Activated naive CD4-positive, alpha-beta T cell treated with anti-CD3 and anti-CD28 coated beads, Interleukin-2, amount 50 U/mL, for 72 hours (primary cell): Measurements from ENCODE around the gene TSPYL1. TPM values are rescaled to one million over a fixed set of nuclear protein-coding genes. Genes with fewer than 3 reads are reported as not detected.

ENCODE experiments used
- ATAC-seq, 2 donors: fragments of 150-1000 bp; cut with Tn5 transposase; 2 replicates each; pipeline ENCODE4 v1.10.0; 2021; ENCODE audit warnings: mild to moderate bottlenecking in 2 of 2, moderate library complexity in 2 of 2
- DNase-seq, 2 donors: peaks; one replicate each; pipeline ENCODE4 v3.0.0; 2021 to 2022; ENCODE audit warnings: low spot score in 2 of 2
- H3K27ac Mint-ChIP-seq, 2 donors: one replicate each; pipeline ENCODE4 v1.8.0; 2022; ENCODE audit warnings: mild to moderate bottlenecking in 2 of 2, mixed read lengths in 2 of 2
- H3K36me3 Mint-ChIP-seq, 2 donors: one replicate each; pipeline ENCODE4 v1.8.0; 2022; ENCODE audit warnings: mixed read lengths in 2 of 2
- H3K9me3 Mint-ChIP-seq, 2 donors: one replicate each; pipeline ENCODE4 v1.8.0; 2022; ENCODE audit warnings: mixed read lengths in 2 of 2
- total RNA-seq, 2 donors: library from RNA; stranded (reverse); gene quantifications; one replicate each; pipeline ENCODE4 v1.2.3, GENCODE V29; 2022

Gene TSPYL1
- total RNA-seq, 2 donors from 2014 or later: 35.9 to 59.2 TPM

DNA sequence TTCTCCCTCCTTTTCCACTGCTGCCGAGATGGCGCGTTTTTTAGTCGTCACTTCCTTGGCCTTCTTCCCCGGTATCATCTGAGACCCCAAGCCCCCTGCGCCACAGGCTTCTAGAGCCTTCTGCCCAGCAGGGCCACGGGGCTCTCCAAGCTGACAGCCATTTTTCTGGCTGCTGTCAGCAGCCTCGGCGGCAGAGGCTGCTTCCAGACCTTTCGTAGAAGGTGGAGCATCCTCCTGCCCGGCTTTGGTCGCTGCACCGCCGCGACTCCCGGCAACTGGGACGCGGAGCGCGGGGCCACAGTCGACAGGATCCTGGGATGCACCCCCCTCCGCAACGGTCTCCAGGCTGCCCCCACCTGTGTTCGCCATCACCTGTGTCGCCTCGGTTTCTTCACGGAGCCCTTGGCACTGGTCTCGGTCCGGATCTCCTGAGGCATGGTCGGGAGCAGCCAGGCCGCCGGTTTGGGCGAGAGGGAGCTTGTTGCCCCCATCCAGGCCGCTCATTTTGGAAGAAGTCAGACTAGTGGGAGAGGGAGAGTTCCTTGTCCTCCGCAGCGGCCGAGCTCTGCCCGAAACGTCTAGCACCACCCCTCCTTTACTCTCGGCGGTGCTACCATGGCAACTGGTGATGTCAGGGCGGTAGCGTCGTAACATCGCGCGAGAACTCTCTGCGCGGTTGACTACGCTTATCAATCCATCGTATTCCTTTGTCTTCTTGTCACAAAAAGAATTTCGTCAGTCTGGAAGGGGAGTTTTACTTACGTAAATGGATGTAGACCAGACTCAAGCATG is 26.0 kb downstream of the TSPYL1 start, which contains the start of gene TSPYL4:
Gene TSPYL4 (minus strand): TSS at position 571 of the 792 bp plus-strand sequence. CDS start 67 bp downstream, at position 504.
- Mint-ChIP-seq H3K36me3 (peaks cover 8 to 23% of the 10 kb centered on the region in 2 donors), H3K9me3 (peaks cover 0 to 3% of the 10 kb centered on the region in 2 donors), H3K27ac (no peak within 1 kb of the TSS)
- ATAC-seq (peak; percentile 99 to 100), DNase-seq (peak; percentile 79 to 89)

DNA sequence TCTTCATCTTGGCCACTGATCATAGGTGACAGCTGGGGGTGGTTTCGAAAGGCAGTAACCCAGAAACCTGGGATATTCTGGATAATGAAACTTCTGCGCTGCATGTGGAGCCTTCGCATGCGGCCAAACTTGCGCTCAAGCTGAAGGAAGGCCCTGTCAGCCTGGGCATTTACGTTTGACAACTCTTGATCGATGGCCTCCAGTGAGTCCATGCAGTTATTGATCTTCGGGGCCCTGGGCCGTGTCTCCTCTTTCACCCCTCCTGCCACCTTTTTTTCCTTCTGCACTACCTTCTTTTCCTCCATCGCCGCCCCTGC is 26.6 kb downstream of the TSPYL1 start:
- no peak overlapping the region for H3K27ac Mint-ChIP-seq
- no peak for DNase-seq
- no peak for ATAC-seq
- peaks cover 8 to 23% of the 10 kb centered on the region in 2 donors for H3K36me3 Mint-ChIP-seq
- H3K9me3 Mint-ChIP-seq: peaks cover 0 to 3% of the 10 kb centered on the region in 2 donors

DNA sequence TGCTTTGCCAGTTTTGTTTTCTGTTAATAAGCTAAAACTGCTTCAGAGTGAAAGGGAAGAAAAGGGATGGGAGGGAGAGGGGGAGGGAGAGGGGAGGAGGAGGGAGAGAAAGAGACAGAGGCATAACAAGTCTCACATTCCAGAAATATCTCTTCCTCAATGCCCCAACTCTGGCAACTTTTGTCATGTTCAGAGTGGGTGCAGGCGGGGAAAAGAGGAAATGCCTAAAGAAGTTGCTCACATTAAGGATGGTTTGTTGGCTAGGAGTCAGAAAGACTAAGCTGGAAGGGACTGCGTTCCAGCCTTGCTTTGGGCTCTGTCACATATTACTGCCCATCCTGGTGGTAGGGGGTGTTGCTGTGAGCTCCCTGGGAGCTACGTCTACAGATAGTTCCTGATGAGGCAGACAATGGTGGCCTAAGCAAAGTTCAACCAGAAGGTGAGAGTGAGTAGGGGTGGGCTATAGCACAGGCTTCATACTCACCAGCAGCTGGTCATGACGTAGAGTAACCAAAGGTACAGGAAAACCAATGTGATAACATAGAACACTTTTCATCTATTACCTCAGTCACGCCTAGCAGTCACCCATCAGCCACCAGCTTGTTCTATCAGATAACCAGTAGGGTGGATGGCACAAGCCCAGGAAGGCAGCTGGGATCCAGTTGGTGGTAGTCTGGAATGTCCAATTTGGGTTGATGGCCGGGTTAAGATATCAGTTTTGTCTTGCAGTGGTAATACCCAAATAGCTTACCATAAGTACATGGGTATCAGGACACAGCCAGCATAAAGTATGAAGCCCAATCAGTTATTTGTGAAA is 28.0 kb downstream of the TSPYL1 start:
- Mint-ChIP-seq H3K27ac (peak overlapping the region in 1 of 2 donors; percentile 46), H3K9me3 (peaks cover 0 to 3% of the 10 kb centered on the region in 2 donors), H3K36me3 (peaks cover 8 to 23% of the 10 kb centered on the region in 2 donors)
- DNase-seq (no peak), ATAC-seq (no peak)

DNA sequence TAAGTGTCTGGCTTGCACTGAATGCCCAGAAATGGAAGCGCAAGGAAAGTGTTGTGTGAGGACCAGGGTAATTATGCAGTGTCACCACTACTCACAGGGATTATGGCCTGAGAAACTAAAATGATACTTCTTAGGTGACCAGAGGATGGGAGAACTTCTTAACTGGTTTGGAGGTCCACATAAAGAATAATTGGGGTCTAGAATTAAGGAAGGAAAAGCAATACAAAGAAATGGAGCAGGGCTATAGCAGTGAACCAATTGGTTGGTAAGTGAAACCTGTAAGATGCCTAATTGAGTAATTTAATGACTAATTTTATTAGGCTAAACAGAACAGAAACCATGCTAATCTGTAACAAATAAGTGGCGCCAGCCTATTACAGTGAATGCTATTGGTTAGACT is 31.2 kb downstream of the TSPYL1 start:
- Mint-ChIP-seq H3K27ac (no peak overlapping the region), H3K36me3 (peaks cover 8 to 23% of the 10 kb centered on the region in 2 donors), H3K9me3 (peaks cover 0 to 3% of the 10 kb centered on the region in 2 donors)
- no peak for ATAC-seq
- no peak for DNase-seq

DNA sequence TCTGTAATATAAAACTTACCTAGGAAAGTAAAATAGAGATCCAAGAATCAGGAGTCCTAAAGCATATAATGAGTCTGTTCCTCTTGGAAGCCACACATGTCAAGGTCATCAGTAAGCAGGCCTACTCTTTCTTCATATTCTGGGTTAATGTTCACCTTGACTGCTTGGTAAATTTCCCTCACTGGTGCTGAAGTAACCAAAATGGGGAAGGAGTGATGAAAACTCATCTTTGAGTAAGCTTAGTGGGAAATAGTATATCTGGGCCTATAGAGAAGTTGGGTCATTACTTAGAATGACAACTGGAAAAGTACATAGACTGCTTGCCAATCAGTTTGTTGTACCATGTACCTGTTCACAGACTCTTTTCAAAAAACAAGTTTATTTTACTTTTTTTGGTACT is 32.4 kb downstream of the TSPYL1 start:
- Mint-ChIP-seq H3K36me3 (peaks cover 8 to 21% of the 10 kb centered on the region in 2 donors), H3K27ac (no peak overlapping the region), H3K9me3 (peaks cover 0 to 1% of the 10 kb centered on the region in 2 donors)
- no peak for ATAC-seq
- DNase-seq: no peak

DNA sequence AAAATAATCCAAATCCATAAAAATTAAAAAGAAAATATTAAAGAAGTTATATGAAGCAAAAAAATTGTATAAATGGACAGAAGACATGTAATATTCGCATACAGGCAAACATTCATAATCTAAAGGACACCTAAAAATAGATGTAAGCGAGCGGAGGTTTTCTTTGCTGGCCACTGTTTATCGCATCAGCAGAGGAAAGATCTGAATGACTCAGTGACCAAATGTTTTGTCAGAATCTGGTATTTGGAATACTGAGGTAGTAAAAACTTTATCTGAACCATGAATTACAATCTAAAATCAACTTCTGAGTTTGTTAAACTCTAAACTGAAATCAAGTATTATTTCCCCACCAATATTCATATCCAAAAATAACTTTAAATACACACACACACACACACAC is 33.6 kb downstream of the TSPYL1 start:
- Mint-ChIP-seq H3K27ac (no peak overlapping the region), H3K36me3 (peaks cover 8 to 12% of the 10 kb centered on the region in 2 donors), H3K9me3 (no peaks in the 10 kb centered on the region)
- no peak for DNase-seq
- no peak for ATAC-seq

DNA sequence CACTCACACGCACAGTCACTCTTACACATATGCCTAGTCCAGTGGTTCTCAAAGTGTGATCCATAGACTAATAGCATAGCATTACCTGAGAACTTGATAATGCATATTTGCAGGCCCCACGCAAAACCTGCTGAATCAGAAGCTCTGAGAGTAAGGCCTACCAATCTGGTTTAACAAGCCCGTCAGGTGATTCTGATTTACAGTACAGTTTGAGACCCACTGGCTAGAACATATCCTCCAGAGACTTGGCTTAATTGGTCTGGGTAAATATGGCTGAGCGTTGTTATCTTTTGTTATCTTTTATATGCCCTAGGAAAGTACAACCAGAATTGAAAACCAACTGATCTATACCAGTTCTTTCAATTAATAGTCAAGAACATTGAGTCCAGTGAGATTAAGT is 35.4 kb downstream of the TSPYL1 start:
- no peak for DNase-seq
- ATAC-seq: no peak
- Mint-ChIP-seq H3K27ac (no peak overlapping the region), H3K36me3 (no peaks in the 10 kb centered on the region), H3K9me3 (no peaks in the 10 kb centered on the region)

DNA sequence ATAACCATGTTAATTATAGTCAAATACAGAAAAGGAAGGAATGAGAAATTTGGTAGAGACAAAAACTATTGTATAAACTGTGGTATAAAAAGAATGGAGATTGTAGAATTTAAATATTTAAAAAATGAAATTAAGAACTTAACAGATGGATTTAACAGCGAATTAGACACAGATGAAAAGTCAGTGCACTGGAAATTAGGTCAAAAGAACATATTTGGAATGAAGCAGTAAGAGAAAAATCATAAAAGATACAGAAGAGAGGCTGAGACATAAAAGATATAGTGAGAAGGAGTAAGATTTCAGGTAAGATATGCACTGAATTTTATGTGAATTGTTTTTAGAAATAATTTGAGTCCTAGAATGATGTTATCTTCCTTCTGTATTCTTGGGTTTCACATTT is 39.9 kb downstream of the TSPYL1 start:
- no peaks in the 10 kb centered on the region for H3K36me3 Mint-ChIP-seq
- DNase-seq: no peak
- H3K9me3 Mint-ChIP-seq: no peaks in the 10 kb centered on the region
- no peak overlapping the region for H3K27ac Mint-ChIP-seq
- ATAC-seq: no peak

DNA sequence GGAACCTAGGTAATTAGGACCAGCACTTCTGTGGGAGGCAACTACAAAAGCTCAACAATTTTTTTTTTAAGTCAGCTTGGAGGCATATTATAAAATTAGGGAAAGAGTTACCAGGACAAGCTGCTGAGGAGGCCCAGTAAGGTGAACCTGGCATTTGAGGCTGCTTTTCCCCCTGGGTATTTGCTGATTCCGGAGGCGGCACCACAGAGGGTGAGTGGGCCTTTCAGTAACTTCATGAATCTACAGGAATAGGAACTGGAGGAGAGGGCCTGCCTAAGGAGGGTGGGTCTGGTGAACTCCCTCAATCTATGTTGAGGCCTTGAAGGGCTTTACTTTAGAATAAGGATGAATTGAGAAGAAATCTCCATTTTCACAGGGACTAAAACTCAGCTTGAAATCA is 40.5 kb downstream of the TSPYL1 start:
- H3K36me3 Mint-ChIP-seq: no peaks in the 10 kb centered on the region

DNA sequence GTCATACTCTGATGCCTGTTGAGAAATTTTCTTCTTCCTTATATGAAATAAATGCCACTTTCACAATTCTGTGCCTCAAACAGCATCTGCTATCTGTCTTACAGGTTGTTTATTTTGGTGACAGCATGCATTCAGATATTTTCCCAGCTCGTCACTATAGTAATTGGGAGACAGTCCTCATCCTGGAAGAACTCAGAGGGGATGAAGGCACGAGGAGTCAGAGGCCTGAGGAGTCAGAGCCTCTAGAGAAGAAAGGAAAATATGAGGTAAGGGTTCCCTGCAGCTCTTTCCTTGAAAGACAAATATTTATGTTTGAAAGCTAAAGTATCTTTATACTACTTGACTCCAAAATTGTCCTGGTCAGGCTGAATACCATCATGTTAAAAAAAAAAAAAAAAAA is 41.6 kb downstream of the TSPYL1 start:
- H3K9me3 Mint-ChIP-seq: no peaks in the 10 kb centered on the region
- H3K36me3 Mint-ChIP-seq: no peaks in the 10 kb centered on the region
- no peak overlapping the region for H3K27ac Mint-ChIP-seq
- ATAC-seq: no peak
- DNase-seq: no peak

More for the DNA sequence above, 40.5 kb downstream of the TSPYL1 start:
- ATAC-seq: no peak
- Mint-ChIP-seq H3K9me3 (no peaks in the 10 kb centered on the region), H3K27ac (peak overlapping the region; percentile 57 to 68)
- no peak for DNase-seq

DNA sequence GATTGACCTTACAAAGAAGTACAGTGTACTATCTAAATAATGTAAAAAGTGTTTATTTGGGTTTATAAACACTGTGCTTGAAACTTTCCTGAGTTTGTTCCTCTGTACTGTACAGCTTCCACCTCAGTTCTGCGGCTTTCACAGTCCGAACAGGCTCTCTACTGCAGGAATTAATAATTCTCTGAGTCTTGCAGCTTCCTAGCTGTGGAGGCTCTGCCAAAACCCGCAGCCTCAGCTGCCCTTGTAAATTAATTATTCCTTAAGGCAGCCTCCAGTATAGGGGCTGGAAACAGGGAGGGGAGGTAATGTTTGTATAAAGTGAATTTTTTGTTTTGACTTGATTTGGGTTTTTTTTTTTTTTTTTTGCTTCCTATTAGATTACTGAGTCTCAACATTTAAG is 45.0 kb downstream of the TSPYL1 start:
- DNase-seq (no peak), ATAC-seq (no peak)
- no peaks in the 10 kb centered on the region for H3K9me3 Mint-ChIP-seq
- H3K36me3 Mint-ChIP-seq: no peaks in the 10 kb centered on the region
- H3K27ac Mint-ChIP-seq: no peak overlapping the region

DNA sequence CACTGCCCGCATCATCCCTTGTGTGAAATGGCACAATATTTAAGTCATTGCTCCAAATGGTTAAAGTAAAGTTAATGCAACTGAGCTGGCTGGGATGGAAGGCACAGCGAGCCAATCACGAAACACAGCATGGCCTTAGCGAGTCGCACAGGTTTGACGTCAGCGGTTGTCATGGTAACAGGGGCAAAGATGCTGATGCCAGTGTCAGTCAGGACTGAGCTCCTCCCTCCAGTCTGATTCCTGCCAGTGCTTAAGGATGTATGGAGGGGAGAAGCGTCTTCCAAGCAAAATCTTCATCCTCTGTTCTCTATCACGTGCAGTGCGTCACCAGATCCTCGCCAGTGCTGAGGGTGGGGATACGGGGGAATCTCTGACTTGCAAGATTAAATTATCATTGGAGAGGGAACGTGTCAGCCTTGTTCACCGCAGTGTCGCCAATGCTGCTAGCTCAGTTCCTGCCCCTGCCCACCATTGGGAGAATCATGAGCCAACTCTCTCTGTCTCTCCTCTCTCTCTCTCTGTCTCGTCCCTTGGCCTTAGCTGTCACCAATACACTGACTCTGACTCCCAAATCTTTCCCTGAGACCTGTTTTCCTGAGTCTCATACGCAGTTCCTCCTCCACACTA is 50.3 kb downstream of the TSPYL1 start:
- ATAC-seq: no peak
- no peak overlapping the region for H3K27ac Mint-ChIP-seq
- no peaks in the 10 kb centered on the region for H3K36me3 Mint-ChIP-seq
- no peak for DNase-seq
- no peaks in the 10 kb centered on the region for H3K9me3 Mint-ChIP-seq

Other genes starting within 250 kb of the TSPYL1 start
- gene FRK, start 219.0 kb downstream of the TSPYL1 start, total RNA-seq: under 1 TPM; 0.02 to 0.12 TPM
- 10 to 100 TPM; 35.1 to 41.6 TPM for gene NT5DC1, start 179.1 kb downstream of the TSPYL1 start, total RNA-seq
- not detected for gene COL10A1, start 153.8 kb downstream of the TSPYL1 start, total RNA-seq
- 10 to 100 TPM in 1 of 2 donors, 1 to 10 TPM in 1; 6.1 to 13.2 TPM for gene TSPYL4, start 25.9 kb downstream of the TSPYL1 start, total RNA-seq
- gene DSE, start 91.0 kb upstream of the TSPYL1 start, total RNA-seq: 1 to 10 TPM; 5.8 to 6.0 TPM
- gene CALHM6, start 181.4 kb upstream of the TSPYL1 start, total RNA-seq: 10 to 100 TPM in 1 of 2 donors, under 1 TPM in 1; 0.71 to 13.9 TPM
- not detected for gene CALHM5, start 231.7 kb upstream of the TSPYL1 start, total RNA-seq